ENCODE measurements around the gene SNX18.

The SNX18 gene

DNA sequence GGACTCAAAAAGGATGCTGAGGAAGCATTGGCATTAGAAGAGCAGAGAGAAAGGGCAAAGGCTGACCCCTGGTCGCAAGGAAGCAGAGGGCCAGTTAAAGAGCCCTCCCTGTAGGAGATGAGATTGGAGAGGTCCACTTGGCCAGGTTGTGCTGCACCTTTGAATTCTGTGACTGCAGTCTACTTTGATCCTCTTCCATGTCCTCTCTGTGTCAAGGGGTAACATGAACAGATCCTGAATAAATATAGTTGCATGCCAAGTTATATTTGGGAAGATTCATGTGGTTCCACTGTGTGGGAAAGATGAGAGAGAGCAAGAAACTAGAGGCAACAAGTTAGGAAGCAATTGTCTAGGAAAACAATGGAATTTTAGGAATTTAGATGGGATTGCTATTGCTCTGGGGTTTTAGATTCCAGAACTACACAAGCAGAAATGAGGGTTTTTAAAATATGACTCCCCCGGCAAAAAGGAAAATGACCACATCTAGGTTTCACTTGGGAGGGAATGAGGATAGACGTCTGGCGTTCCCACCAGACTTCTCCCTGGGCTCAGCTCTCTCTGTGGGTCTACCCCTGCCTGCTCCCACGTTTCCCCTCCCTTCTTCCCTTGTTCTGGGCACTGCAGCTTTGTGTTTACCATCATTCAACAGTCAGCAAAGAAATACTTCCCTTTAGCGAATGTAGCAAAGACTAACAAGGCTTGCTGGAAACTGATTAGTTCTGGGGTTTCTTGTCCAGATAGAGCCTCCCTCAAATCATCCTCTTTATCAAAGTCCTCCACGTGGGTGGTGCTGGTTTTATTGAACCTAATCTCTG is 63.6 kb downstream of the SNX18 start:
- H3K27me3 Mint-ChIP-seq (ENCODE audit: low read depth, poor library complexity): peaks cover 3% of the 10 kb centered on the region
- peaks cover 20% of the 10 kb centered on the region for H3K4me1 Mint-ChIP-seq
- peaks cover 10% of the 10 kb centered on the region for H3K9me3 Mint-ChIP-seq
- no peak overlapping the region for H3K4me3 Mint-ChIP-seq
- no peak overlapping the region for H3K27ac Mint-ChIP-seq
- H3K36me3 Mint-ChIP-seq (ENCODE audit: low read depth): no peaks in the 10 kb centered on the region
- TF ChIP-seq, protein P1, sequence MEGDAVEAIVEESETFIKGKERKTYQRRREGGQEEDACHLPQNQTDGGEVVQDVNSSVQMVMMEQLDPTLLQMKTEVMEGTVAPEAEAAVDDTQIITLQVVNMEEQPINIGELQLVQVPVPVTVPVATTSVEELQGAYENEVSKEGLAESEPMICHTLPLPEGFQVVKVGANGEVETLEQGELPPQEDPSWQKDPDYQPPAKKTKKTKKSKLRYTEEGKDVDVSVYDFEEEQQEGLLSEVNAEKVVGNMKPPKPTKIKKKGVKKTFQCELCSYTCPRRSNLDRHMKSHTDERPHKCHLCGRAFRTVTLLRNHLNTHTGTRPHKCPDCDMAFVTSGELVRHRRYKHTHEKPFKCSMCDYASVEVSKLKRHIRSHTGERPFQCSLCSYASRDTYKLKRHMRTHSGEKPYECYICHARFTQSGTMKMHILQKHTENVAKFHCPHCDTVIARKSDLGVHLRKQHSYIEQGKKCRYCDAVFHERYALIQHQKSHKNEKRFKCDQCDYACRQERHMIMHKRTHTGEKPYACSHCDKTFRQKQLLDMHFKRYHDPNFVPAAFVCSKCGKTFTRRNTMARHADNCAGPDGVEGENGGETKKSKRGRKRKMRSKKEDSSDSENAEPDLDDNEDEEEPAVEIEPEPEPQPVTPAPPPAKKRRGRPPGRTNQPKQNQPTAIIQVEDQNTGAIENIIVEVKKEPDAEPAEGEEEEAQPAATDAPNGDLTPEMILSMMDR (IDR thresholded peaks at IDR 0.05): no peak
- DNase-seq: no peak

DNA sequence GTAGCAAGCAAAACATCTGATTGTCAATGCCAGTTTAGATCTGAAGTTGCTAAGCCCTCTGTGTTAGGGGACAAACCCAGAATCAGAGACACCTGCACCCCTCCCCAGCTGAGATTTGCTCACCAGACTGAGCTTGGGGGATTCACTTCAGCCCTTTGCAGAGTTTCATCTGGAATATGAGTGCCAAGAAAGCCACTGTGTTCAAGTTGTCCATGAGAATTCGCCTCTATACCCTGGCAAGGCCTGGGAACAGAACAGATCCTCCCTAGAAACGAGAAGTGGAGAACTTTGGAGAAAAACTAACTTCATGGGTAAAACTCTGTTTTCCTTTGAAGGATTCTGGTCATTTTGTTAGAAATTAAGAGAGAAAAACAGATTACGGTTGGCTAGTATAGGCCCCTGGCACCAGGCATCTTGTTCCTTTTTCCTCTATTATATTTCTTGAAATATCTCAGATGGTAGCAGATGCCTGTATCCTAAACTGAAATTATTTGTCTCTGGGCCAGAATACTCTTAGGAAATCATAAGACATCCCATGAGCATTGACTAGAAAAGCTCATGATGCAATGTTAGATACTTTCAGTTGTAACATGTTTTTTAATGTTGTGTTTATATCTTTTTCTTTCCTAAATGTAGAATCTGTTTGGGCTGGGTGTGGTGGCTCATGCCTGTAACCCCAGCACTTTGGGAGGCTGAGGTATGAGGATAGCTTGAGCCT is 64.4 kb downstream of the SNX18 start:
- Mint-ChIP-seq H3K4me3 (no peak overlapping the region), H3K36me3 (ENCODE audit: low read depth) (no peaks in the 10 kb centered on the region), H3K27me3 (ENCODE audit: low read depth, poor library complexity) (peaks cover 3% of the 10 kb centered on the region), H3K9me3 (peaks cover 15% of the 10 kb centered on the region), H3K27ac (no peak overlapping the region), H3K4me1 (peaks cover 20% of the 10 kb centered on the region)
- no peak for DNase-seq
- TF ChIP-seq, protein P1 (IDR thresholded peaks at IDR 0.05): no peak

DNA sequence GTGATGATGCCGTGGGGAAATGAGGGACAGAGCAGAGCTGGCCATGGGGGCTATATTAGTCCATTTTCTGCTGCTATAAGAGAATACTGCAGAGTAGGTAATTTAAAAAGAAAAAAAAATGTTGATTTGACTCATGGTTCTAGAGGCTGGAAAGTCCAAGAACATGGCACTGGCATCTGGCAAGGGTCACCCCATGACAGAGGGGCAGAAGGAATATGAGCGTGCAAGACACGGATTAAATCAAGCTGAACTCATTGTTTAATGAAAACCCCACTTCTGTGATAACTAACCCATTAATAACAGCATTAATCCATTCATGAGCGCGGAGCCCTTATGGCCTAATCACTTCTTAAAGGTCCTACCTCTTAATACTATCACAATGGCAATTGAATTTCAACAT is 68.8 kb downstream of the SNX18 start:
- H3K27me3 Mint-ChIP-seq (ENCODE audit: low read depth, poor library complexity): peaks cover 6% of the 10 kb centered on the region
- DNase-seq: no peak
- no peak overlapping the region for H3K27ac Mint-ChIP-seq
- no peak overlapping the region for H3K4me3 Mint-ChIP-seq
- H3K4me1 Mint-ChIP-seq: peaks cover 30% of the 10 kb centered on the region
- H3K9me3 Mint-ChIP-seq: peaks cover 21% of the 10 kb centered on the region
- H3K36me3 Mint-ChIP-seq (ENCODE audit: low read depth): no peaks in the 10 kb centered on the region
- TF ChIP-seq, protein P1 (IDR thresholded peaks at IDR 0.05): no peak

DNA sequence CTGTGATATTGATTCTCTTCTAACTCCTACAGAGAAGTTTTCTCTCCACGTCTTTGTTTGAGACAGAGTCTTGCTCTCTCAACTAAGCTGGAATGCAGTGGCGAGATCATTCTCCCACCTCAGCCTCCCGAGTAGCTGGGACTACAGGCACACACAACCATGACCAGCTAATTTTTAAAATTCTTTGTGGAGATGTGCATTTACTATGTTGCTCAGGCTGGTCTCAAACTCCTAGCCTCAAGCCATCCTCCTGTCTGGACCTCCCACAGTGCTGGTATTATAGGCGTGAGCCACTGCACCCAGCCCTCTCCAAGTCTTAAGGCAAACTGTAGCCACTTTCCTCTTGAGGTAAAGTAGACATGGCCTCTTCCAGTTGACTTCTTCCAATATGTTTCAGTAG is 72.2 kb downstream of the SNX18 start:
- peaks cover 3% of the 10 kb centered on the region for H3K27me3 Mint-ChIP-seq (ENCODE audit: low read depth, poor library complexity)
- no peak for DNase-seq
- H3K36me3 Mint-ChIP-seq (ENCODE audit: low read depth): no peaks in the 10 kb centered on the region
- no peak overlapping the region for H3K4me3 Mint-ChIP-seq
- H3K4me1 Mint-ChIP-seq: peaks cover 25% of the 10 kb centered on the region
- H3K27ac Mint-ChIP-seq: peak overlapping the region; percentile 94
- peaks cover 21% of the 10 kb centered on the region for H3K9me3 Mint-ChIP-seq
- TF ChIP-seq, protein P1 (IDR thresholded peaks at IDR 0.05): no peak

DNA sequence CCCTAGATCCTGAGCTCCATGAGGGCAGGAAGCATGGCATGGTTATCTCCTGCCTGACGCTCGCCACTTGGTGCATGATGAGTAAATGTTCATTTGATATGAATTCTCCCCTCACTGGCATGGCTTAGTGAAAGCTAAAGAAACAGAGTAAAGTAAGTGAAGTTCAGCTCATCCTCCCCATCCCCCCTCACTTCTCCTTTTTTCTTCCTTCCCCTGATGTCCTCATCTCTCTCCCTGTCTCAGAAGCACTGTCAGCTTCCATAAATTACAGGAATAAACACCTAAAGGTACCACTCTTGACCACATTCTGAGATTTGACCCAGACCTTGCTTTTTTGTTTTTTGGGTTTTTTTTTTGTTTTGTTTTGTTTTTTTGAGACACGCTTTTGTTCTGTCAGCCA is 73.3 kb downstream of the SNX18 start:
- Mint-ChIP-seq H3K36me3 (ENCODE audit: low read depth) (no peaks in the 10 kb centered on the region), H3K4me1 (peaks cover 25% of the 10 kb centered on the region), H3K9me3 (peaks cover 15% of the 10 kb centered on the region), H3K4me3 (no peak overlapping the region), H3K27ac (no peak overlapping the region), H3K27me3 (ENCODE audit: low read depth, poor library complexity) (peaks cover 4% of the 10 kb centered on the region)
- TF ChIP-seq, protein P1 (IDR thresholded peaks at IDR 0.05): no peak
- no peak for DNase-seq

Data from nephron progenitor cell (in vitro differentiated cells).